Calu3 (cell line): Measurements from ENCODE around the gene PPP2R2C. TPM values are rescaled to one million over a fixed set of nuclear protein-coding genes. Genes with fewer than 3 reads are reported as not detected.

Experiments used
- BruUV-seq: library from RNA; stranded (reverse); fragments of 400-500 nt; replicated peaks from 2 replicates; lab custom pipeline; 2021; lab: Mats Ljungman, UMichigan
- CTCF ChIA-PET: fragments of 300-600 bp; sonication (Branson Sonifier 250); formaldehyde crosslinking; loops from one replicate; lab custom pipeline; 2022; ENCODE audit warnings: antibody characterized with exemption; lab: Charles Lee
- DNase-seq: peaks from one replicate; pipeline ENCODE4 v3.0.0; 2022
- H3K27ac Mint-ChIP-seq: one replicate; pipeline ENCODE4 v1.8.0; 2022; ENCODE audit warnings: mixed read lengths; ENCODE audit not compliant: unreplicated experiment
- H3K27me3 Mint-ChIP-seq: one replicate; pipeline ENCODE4 v1.8.0; 2022; ENCODE audit warnings: mixed read lengths; ENCODE audit not compliant: unreplicated experiment
- H3K36me3 Mint-ChIP-seq: one replicate; pipeline ENCODE4 v1.8.0; 2022; ENCODE audit warnings: mild to moderate bottlenecking, moderate library complexity, mixed read lengths; ENCODE audit not compliant: insufficient read depth, unreplicated experiment
- H3K4me1 Mint-ChIP-seq: one replicate; pipeline ENCODE4 v1.8.0; 2022; ENCODE audit warnings: mild to moderate bottlenecking, low read depth, mixed read lengths; ENCODE audit not compliant: unreplicated experiment
- H3K4me3 Mint-ChIP-seq: one replicate; pipeline ENCODE4 v1.8.0; 2022; ENCODE audit warnings: mild to moderate bottlenecking, low read depth, moderate library complexity, mixed read lengths; ENCODE audit not compliant: unreplicated experiment
- H3K9me3 Mint-ChIP-seq: one replicate; pipeline ENCODE4 v1.8.0; 2022; ENCODE audit warnings: low read depth, mixed read lengths; ENCODE audit not compliant: unreplicated experiment
- intact Hi-C: fragments of 100-400 bp; cut with micrococcal nuclease; formaldehyde crosslinking; loops from one replicate; pipeline ENCODE4 v1.10.0; 2022; ENCODE audit not compliant: unreplicated experiment
- total RNA-seq: library from RNA; stranded (reverse); gene quantifications from 2 replicates; pipeline ENCODE4 v1.2.3, GENCODE V29; 2022
- TF ChIP-seq, protein P1 (sequence below): fragments of 200-600 bp; IDR thresholded peaks from one replicate; pipeline ENCODE4 v1.8.0; 2022; ENCODE audit warnings: antibody characterized with exemption; ENCODE audit not compliant: unreplicated experiment

Gene PPP2R2C
- total RNA-seq, 1 experiment from 2014 or later: 9.4 TPM

DNA sequence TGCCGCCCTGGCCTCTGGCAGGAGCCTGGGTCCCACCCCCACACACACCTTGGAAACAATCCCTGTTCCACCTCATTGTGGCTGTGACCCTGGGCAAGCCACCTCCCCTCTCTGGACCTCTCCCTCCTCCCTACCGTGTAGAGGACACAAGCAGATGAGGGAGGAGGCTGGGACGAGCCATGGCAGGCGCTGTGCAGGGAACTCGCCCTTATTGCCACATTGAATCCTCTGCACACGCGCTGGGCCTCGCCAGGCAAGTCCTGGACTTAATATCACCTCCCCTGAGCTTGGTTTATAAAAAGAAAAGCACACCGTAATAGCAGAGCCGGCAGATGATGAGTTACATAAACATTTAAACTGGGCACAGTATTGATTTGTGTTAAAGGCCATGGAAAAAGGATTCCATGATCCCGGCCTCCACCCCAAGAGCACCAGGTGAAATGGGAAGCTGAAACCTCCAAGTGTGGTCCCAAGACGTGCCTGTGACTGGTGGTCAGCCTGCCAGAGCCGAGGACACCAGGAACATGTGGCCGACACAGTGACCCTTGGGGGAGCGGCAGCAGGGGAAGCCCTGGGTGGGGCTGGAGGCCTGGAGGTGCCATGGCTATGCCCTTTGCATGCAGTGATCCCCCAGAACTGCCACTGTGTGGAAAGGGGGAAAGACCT, 81.1 kb downstream of the PPP2R2C start:
- no TSS peak for BruUV-seq
- intact Hi-C loops: no loop called here
- H3K27ac Mint-ChIP-seq: peak overlapping the region; percentile 69
- no peaks in the 10 kb centered on the region for H3K36me3 Mint-ChIP-seq
- CTCF ChIA-PET: interaction anchor here (0.5 to 0.6 kb wide), 2 partner anchors 323 to 455 kb away, joined by 3 to 4 read pairs; no protein-coding TSS in a partner anchor
- H3K4me3 Mint-ChIP-seq: peak overlapping the region; percentile 19
- no peaks in the 10 kb centered on the region for H3K27me3 Mint-ChIP-seq
- H3K4me1 Mint-ChIP-seq: peaks cover 28% of the 10 kb centered on the region
- no peaks in the 10 kb centered on the region for H3K9me3 Mint-ChIP-seq
- peak; percentile 13 for DNase-seq
- TF ChIP-seq, protein P1, sequence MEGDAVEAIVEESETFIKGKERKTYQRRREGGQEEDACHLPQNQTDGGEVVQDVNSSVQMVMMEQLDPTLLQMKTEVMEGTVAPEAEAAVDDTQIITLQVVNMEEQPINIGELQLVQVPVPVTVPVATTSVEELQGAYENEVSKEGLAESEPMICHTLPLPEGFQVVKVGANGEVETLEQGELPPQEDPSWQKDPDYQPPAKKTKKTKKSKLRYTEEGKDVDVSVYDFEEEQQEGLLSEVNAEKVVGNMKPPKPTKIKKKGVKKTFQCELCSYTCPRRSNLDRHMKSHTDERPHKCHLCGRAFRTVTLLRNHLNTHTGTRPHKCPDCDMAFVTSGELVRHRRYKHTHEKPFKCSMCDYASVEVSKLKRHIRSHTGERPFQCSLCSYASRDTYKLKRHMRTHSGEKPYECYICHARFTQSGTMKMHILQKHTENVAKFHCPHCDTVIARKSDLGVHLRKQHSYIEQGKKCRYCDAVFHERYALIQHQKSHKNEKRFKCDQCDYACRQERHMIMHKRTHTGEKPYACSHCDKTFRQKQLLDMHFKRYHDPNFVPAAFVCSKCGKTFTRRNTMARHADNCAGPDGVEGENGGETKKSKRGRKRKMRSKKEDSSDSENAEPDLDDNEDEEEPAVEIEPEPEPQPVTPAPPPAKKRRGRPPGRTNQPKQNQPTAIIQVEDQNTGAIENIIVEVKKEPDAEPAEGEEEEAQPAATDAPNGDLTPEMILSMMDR: no peak

DNA sequence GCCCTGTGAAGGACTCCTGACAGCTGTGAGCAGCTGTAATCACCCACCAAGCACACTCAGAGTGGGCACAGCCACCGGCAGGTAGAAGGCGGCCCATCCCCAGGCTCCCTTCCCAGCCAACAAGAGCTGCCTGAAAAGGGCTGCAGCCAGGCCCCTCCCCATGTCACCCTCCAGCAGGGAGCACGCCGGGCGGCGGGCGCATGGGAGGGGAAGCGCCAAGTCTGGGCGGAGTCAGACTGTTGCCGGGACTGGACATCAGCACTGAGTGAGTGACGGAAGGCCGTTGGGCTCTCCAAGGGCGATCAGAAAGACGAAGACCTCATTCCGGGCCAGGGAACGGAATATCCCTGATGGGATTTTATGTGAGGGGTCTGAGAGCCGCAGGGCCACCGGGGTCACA, 82.1 kb downstream of the PPP2R2C start:
- intact Hi-C loops: no loop called here
- BruUV-seq: no TSS peak
- no peak overlapping the region for H3K4me3 Mint-ChIP-seq

GRCh38 chr4:6389142-6389825, 83.1 kb downstream of the PPP2R2C start:
- no TSS peak for BruUV-seq
- H3K4me3 Mint-ChIP-seq: no peak overlapping the region
- TF ChIP-seq, protein P1: no peak
- H3K9me3 Mint-ChIP-seq: no peaks in the 10 kb centered on the region
- CTCF ChIA-PET: interaction anchor here (1.0 to 1.1 kb wide), 2 partner anchors 157 to 310 kb away, joined by 3 read pairs; no protein-coding TSS in a partner anchor
- intact Hi-C loops: no loop called here
- peaks cover 28% of the 10 kb centered on the region for H3K4me1 Mint-ChIP-seq
- H3K27me3 Mint-ChIP-seq: no peaks in the 10 kb centered on the region
- no peak overlapping the region for H3K27ac Mint-ChIP-seq
- no peaks in the 10 kb centered on the region for H3K36me3 Mint-ChIP-seq
- DNase-seq: no peak

More for the DNA sequence above, 82.1 kb downstream of the PPP2R2C start:
- Mint-ChIP-seq H3K4me1 (peaks cover 28% of the 10 kb centered on the region), H3K9me3 (no peaks in the 10 kb centered on the region), H3K27ac (peak overlapping the region; percentile 69), H3K36me3 (no peaks in the 10 kb centered on the region), H3K27me3 (no peaks in the 10 kb centered on the region)
- DNase-seq: no peak
- CTCF ChIA-PET: interaction anchor here (1.1 kb wide), 1 partner anchor 309 kb away, joined by 3 read pairs; no protein-coding TSS in a partner anchor
- TF ChIP-seq, protein P1: no peak

DNA sequence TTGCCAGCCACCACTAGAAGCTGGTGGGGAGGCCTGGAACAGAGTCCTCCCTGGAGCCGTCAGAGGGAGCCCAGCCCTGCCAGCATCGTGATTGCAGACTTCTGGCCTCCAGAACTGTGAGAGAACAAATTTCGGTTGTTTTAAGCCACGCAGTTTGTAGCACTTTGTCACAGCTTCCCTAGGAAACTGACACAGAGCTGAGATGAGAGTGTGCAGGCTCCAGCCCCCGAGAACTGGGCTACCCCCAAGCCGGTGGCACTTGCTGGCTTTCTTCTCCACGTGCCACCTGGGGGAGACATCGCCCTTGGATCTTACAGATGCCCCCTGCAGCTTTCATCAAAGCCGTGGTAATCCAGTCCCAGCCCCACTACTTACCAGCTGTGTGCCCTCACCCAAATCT, 83.7 kb downstream of the PPP2R2C start:
- BruUV-seq: no TSS peak
- peaks cover 2% of the 10 kb centered on the region for H3K27me3 Mint-ChIP-seq
- H3K4me1 Mint-ChIP-seq: peaks cover 28% of the 10 kb centered on the region
- no peak for DNase-seq
- no peaks in the 10 kb centered on the region for H3K9me3 Mint-ChIP-seq
- CTCF ChIA-PET: interaction anchor here (1.0 kb wide), 1 partner anchor 158 kb away, joined by 3 read pairs; no protein-coding TSS in a partner anchor
- H3K27ac Mint-ChIP-seq: no peak overlapping the region
- TF ChIP-seq, protein P1: no peak
- intact Hi-C loops: no loop called here
- H3K36me3 Mint-ChIP-seq: no peaks in the 10 kb centered on the region
- H3K4me3 Mint-ChIP-seq: no peak overlapping the region
